ENCODE results near the gene GRAP2. TPM values are rescaled to one million over a fixed set of nuclear protein-coding genes. Genes with fewer than 3 reads are reported as not detected.
"Not testable (repeated sequence)": the region's sequence is repeated elsewhere in the genome, so short reads cannot be mapped to it uniquely, and the experiment has no call there.

GRAP2 gene
- polyA plus RNA-seq, 1 donor: 1.8 TPM

DNA sequence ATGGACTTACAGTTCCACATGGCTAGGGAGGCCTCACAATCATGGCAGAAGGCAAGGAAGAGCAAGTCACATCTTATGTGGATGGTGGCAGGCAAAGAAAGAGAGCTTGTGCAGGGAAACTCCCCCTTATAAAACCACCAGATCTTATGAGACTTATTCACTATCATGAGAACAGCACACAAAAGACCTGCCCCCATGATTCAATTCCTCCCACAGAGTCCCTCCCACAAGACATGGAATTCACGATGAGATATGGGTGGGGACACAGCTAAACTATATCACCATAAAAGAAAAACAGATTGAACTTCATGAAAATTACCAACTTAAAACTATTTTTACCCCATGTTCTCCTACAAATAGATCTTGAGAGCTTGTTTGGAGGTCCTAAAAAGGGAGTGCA lies 26.9 kb upstream of the GRAP2 start:
- no peak for DNase-seq
- WGBS (ENCODE audit: insufficient coverage, low lambda C conversion rate): no CpG with 5 or more reads among the region's 1 CpG
- no peak overlapping the region for H3K27ac ChIP-seq (ENCODE audit: low read length)
- no peaks in the 10 kb centered on the region for H3K36me3 ChIP-seq (ENCODE audit: control insufficient read depth, insufficient read depth, low read length)
- H3K4me1 ChIP-seq (ENCODE audit: control insufficient read depth, insufficient read depth, low read length): no peaks in the 10 kb centered on the region
- no peak overlapping the region for H3K4me3 ChIP-seq (ENCODE audit: low read length)
- no peaks in the 10 kb centered on the region for H3K27me3 ChIP-seq (ENCODE audit: control insufficient read depth, insufficient read depth, low read length)
- no peaks in the 10 kb centered on the region for H3K9me3 ChIP-seq (ENCODE audit: control insufficient read depth, low read depth, low read length)

DNA sequence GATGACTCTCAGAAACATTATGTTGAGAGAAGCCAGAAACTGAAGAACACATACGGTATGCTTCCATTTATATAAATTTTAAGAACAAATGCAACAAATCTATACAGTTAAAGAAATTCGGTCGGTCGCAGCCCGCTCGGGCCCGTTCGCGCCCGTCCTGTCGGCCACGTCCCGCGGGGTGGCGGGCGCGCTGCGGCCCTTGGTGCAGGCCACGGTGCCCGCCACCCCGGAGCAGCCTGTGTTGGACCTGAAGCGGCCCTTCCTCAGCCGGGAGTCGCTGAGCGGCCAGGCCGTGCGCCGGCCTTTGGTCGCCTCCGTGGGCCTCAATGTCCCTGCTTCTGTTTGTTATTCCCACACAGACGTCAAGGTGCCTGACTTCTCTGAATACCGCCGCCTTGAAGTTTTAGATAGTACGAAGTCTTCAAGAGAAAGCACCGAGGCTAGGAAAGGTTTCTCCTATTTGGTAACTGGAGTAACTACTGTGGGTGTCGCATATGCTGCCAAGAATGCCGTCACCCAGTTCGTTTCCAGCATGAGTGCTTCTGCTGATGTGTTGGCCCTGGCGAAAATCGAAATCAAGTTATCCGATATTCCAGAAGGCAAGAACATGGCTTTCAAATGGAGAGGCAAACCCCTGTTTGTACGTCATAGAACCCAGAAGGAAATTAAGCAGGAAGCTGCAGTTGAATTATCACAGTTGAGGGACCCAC lies 25.6 kb upstream of the GRAP2 start:
- not testable (repeated sequence) for H3K4me3 ChIP-seq (ENCODE audit: low read length); H3K4me1 ChIP-seq (ENCODE audit: control insufficient read depth, insufficient read depth, low read length); H3K36me3 ChIP-seq (ENCODE audit: control insufficient read depth, insufficient read depth, low read length); H3K27ac ChIP-seq (ENCODE audit: low read length); H3K27me3 ChIP-seq (ENCODE audit: control insufficient read depth, insufficient read depth, low read length); H3K9me3 ChIP-seq (ENCODE audit: control insufficient read depth, low read depth, low read length); DNase-seq
- WGBS (ENCODE audit: insufficient coverage, low lambda C conversion rate): no CpG with 5 or more reads among the region's 42 CpGs

- DNase-seq: no peak
- Histone ChIP-seq H3K27ac (ENCODE audit: low read length) (no peak overlapping the region), H3K36me3 (ENCODE audit: control insufficient read depth, insufficient read depth, low read length) (no peaks in the 10 kb centered on the region), H3K4me3 (ENCODE audit: low read length) (no peak overlapping the region), H3K27me3 (ENCODE audit: control insufficient read depth, insufficient read depth, low read length) (no peaks in the 10 kb centered on the region), H3K9me3 (ENCODE audit: control insufficient read depth, low read depth, low read length) (no peaks in the 10 kb centered on the region), H3K4me1 (ENCODE audit: control insufficient read depth, insufficient read depth, low read length) (no peaks in the 10 kb centered on the region)
- WGBS (ENCODE audit: insufficient coverage, low lambda C conversion rate): no CpG with 5 or more reads among the region's 6 CpGs
These were observed 23.6 kb upstream of the GRAP2 start for GRCh38 chr22:39877079-39877845.

DNA sequence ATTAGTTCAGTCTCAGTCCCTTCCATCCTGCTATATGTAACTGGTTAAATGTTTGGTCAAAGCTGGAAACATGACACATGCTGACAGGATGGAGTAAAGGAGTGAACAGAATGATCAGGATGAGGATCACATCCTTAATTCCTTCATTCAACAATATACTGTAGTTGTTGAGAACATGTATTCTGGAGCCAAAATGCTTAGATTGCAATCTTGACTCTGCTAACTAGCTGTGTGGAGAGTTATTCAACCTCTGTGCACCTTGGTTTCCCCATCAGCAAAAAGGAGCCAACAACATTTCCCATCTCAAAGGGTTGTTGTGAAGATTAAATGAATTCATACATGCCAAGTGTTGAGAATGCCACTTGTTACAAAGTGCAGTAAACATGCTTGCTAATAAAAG lies 20.2 kb upstream of the GRAP2 start:
- Histone ChIP-seq H3K9me3 (ENCODE audit: control insufficient read depth, low read depth, low read length) (no peaks in the 10 kb centered on the region), H3K4me1 (ENCODE audit: control insufficient read depth, insufficient read depth, low read length) (no peaks in the 10 kb centered on the region), H3K27ac (ENCODE audit: low read length) (no peak overlapping the region), H3K36me3 (ENCODE audit: control insufficient read depth, insufficient read depth, low read length) (no peaks in the 10 kb centered on the region), H3K4me3 (ENCODE audit: low read length) (no peak overlapping the region), H3K27me3 (ENCODE audit: control insufficient read depth, insufficient read depth, low read length) (no peaks in the 10 kb centered on the region)
- DNase-seq: no peak

- no peaks in the 10 kb centered on the region for H3K36me3 ChIP-seq (ENCODE audit: control insufficient read depth, insufficient read depth, low read length)
- DNase-seq: no peak
- H3K27ac ChIP-seq (ENCODE audit: low read length): no peak overlapping the region
- H3K4me3 ChIP-seq (ENCODE audit: low read length): no peak overlapping the region
- no CpG with 5 or more reads among the region's 1 CpG for WGBS (ENCODE audit: insufficient coverage, low lambda C conversion rate)
- H3K27me3 ChIP-seq (ENCODE audit: control insufficient read depth, insufficient read depth, low read length): peaks cover 2% of the 10 kb centered on the region
- no peaks in the 10 kb centered on the region for H3K9me3 ChIP-seq (ENCODE audit: control insufficient read depth, low read depth, low read length)
- no peaks in the 10 kb centered on the region for H3K4me1 ChIP-seq (ENCODE audit: control insufficient read depth, insufficient read depth, low read length)
These were observed 17.8 kb upstream of the GRAP2 start for GRCh38 chr22:39883057-39883456.

DNA sequence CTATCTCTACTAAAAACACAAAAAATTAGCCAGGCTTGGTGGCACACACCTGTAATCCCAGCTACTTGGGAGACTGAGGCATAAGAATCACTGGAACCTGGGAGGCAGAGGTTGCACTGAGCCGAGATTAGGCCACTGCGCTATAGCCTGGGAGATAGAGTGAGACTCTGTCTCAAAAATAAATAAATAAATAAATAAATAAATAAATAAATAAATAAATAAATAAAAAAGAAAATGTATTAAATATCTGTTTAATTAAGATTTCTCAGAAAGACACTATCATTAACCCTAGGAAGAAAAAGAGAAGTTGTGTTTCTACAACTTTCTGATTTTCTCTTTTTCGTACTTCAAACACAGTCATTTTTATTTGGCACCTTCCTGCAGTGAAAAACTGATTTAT lies 11.0 kb upstream of the GRAP2 start:
- not testable (repeated sequence) for H3K36me3 ChIP-seq (ENCODE audit: control insufficient read depth, insufficient read depth, low read length); H3K9me3 ChIP-seq (ENCODE audit: control insufficient read depth, low read depth, low read length); H3K4me1 ChIP-seq (ENCODE audit: control insufficient read depth, insufficient read depth, low read length); H3K4me3 ChIP-seq (ENCODE audit: low read length); DNase-seq; H3K27ac ChIP-seq (ENCODE audit: low read length); H3K27me3 ChIP-seq (ENCODE audit: control insufficient read depth, insufficient read depth, low read length)
- 100% methylated on average over 3 of the region's 3 CpGs for WGBS (ENCODE audit: insufficient coverage, low lambda C conversion rate)

GRCh38 chr22:39893526-39893925 lies 7.4 kb upstream of the GRAP2 start, which contains the start of gene ENTHD1:
ENTHD1 (minus strand) TSS chr22:39893760; CDS start chr22:39887748, 6,012 bp downstream.
- H3K4me1 ChIP-seq (ENCODE audit: control insufficient read depth, insufficient read depth, low read length): no peaks in the 10 kb centered on the region
- H3K27ac ChIP-seq (ENCODE audit: low read length): no peak within 1 kb of the TSS
- no CpG with 5 or more reads among the region's 20 CpGs for WGBS (ENCODE audit: insufficient coverage, low lambda C conversion rate)
- no peaks in the 10 kb centered on the region for H3K9me3 ChIP-seq (ENCODE audit: control insufficient read depth, low read depth, low read length)
- no peaks in the 10 kb centered on the region for H3K27me3 ChIP-seq (ENCODE audit: control insufficient read depth, insufficient read depth, low read length)
- DNase-seq: no peak
- H3K36me3 ChIP-seq (ENCODE audit: control insufficient read depth, insufficient read depth, low read length): no peaks in the 10 kb centered on the region
- no peak within 1 kb of the TSS for H3K4me3 ChIP-seq (ENCODE audit: low read length)

GRCh38 chr22:39894554-39895092 lies 6.3 kb upstream of the GRAP2 start:
- H3K27ac ChIP-seq (ENCODE audit: low read length): no peak overlapping the region
- WGBS (ENCODE audit: insufficient coverage, low lambda C conversion rate): 60% methylated on average over 3 of the region's 7 CpGs

GRCh38 chr22:39895682-39896081 lies 5.2 kb upstream of the GRAP2 start:
- Histone ChIP-seq H3K4me1 (ENCODE audit: control insufficient read depth, insufficient read depth, low read length) (no peaks in the 10 kb centered on the region), H3K9me3 (ENCODE audit: control insufficient read depth, low read depth, low read length) (no peaks in the 10 kb centered on the region), H3K27ac (ENCODE audit: low read length) (no peak overlapping the region), H3K27me3 (ENCODE audit: control insufficient read depth, insufficient read depth, low read length) (no peaks in the 10 kb centered on the region), H3K36me3 (ENCODE audit: control insufficient read depth, insufficient read depth, low read length) (no peaks in the 10 kb centered on the region), H3K4me3 (ENCODE audit: low read length) (no peak overlapping the region)
- no peak for DNase-seq
- WGBS (ENCODE audit: insufficient coverage, low lambda C conversion rate): 100% methylated on average over 1 of the region's 1 CpG

More at GRCh38 chr22:39894554-39895092, 6.3 kb upstream of the GRAP2 start:
- Histone ChIP-seq H3K4me3 (ENCODE audit: low read length) (no peak overlapping the region), H3K36me3 (ENCODE audit: control insufficient read depth, insufficient read depth, low read length) (no peaks in the 10 kb centered on the region), H3K4me1 (ENCODE audit: control insufficient read depth, insufficient read depth, low read length) (no peaks in the 10 kb centered on the region), H3K27me3 (ENCODE audit: control insufficient read depth, insufficient read depth, low read length) (no peaks in the 10 kb centered on the region), H3K9me3 (ENCODE audit: control insufficient read depth, low read depth, low read length) (no peaks in the 10 kb centered on the region)
- DNase-seq: no peak

- no peak overlapping the region for H3K4me3 ChIP-seq (ENCODE audit: low read length)
- DNase-seq: no peak
- WGBS (ENCODE audit: insufficient coverage, low lambda C conversion rate): 92% methylated on average over 4 of the region's 6 CpGs
These were observed 4.4 kb upstream of the GRAP2 start for GRCh38 chr22:39896313-39896996.

More at GRCh38 chr22:39896313-39896996, 4.4 kb upstream of the GRAP2 start:
- Histone ChIP-seq H3K27ac (ENCODE audit: low read length) (no peak overlapping the region), H3K4me1 (ENCODE audit: control insufficient read depth, insufficient read depth, low read length) (no peaks in the 10 kb centered on the region), H3K27me3 (ENCODE audit: control insufficient read depth, insufficient read depth, low read length) (no peaks in the 10 kb centered on the region), H3K36me3 (ENCODE audit: control insufficient read depth, insufficient read depth, low read length) (no peaks in the 10 kb centered on the region), H3K9me3 (ENCODE audit: control insufficient read depth, low read depth, low read length) (no peaks in the 10 kb centered on the region)
